Purkinje cell (primary cell): ENCODE results near the gene PTP4A1. TPM values are rescaled to one million over a fixed set of nuclear protein-coding genes. Genes with fewer than 3 reads are reported as not detected.

Source experiments
- polyA plus RNA-seq: library from polyadenylated mRNA; unstranded; fragments of >200 nt; fragmentation: Nextera tagmentation; gene quantifications from 2 replicates; pipeline ENCODE4 v1.2.1, GENCODE V29; 2014

The PTP4A1 gene
- polyA plus RNA-seq: 10.4 and 32.0 TPM in 2 replicates

GRCh38 chr6:63572044-63572746 lies at the start of gene PTP4A1, which contains the start of gene LOC128125822:
Gene PTP4A1 (plus strand): TSS chr6:63572480. CDS start chr6:63576881, 4,401 bp downstream.
Gene LOC128125822 (plus strand): TSS chr6:63572480.

Other genes with a start within 250 kb of the PTP4A1 start
- 19.5 and 24.6 TPM in 2 replicates for gene PHF3, start 63.3 kb downstream of the PTP4A1 start, polyA plus RNA-seq